CD14-positive monocyte (primary cell): Measurements from ENCODE around the gene TBC1D12. TPM values are rescaled to one million over a fixed set of nuclear protein-coding genes. Genes with fewer than 3 reads are reported as not detected.
A peak's percentile ranks its signal among the peaks of the same experiment; 100 is the strongest.
"Not testable (repeated sequence)": the region's sequence is repeated elsewhere in the genome, so short reads cannot be mapped to it uniquely, and the experiment has no call there.

Experiments
- DNase-seq, 3 donors: peaks; one replicate each; pipeline ENCODE4 v3.0.0-alpha.2; 2011 to 2022
- H2AFZ ChIP-seq: 2 replicates; pipeline ENCODE4 v1.6.0; 2012; ENCODE audit warnings: mild to moderate bottlenecking, low read depth, low read length, inconsistent platforms; ENCODE audit not compliant: insufficient read depth, poor library complexity, severe bottlenecking
- H3K27ac ChIP-seq, 2 donors: 1 replicate in 1 of 2; 2 replicates in 1 of 2; pipeline ENCODE4 v1.5.1; 2012 to 2013; ENCODE audit warnings: low read length in 2 of 2, control low read depth in 1 of 2, inconsistent platforms in 1 of 2, low read depth in 1 of 2, mild to moderate bottlenecking in 1 of 2
- H3K27me3 ChIP-seq, 2 donors: one replicate each; pipeline versions ENCODE4 v1.6.0 to v1.6.1; 2011 to 2013; ENCODE audit warnings: low read length in 2 of 2; ENCODE audit not compliant: control insufficient read depth in 2 of 2, insufficient read depth in 2 of 2
- H3K36me3 ChIP-seq, 2 donors: replicated peaks in 1 of 2; 1 replicate in 1 of 2; 2 replicates in 1 of 2; pipeline versions ENCODE4 v1.5.1 to v1.6.1; 2012 to 2013; ENCODE audit warnings: low read length in 2 of 2, control low read depth in 1 of 2, inconsistent platforms in 1 of 2, mild to moderate bottlenecking in 1 of 2; ENCODE audit not compliant: insufficient read depth in 2 of 2, control insufficient read depth in 1 of 2
- H3K4me1 ChIP-seq, 2 donors: 1 replicate in 1 of 2; 2 replicates in 1 of 2; pipeline versions ENCODE4 v1.5.1 to v1.6.1; 2012 to 2013; ENCODE audit warnings: low read length in 2 of 2, control low read depth in 1 of 2, inconsistent platforms in 1 of 2, mild to moderate bottlenecking in 1 of 2, moderate library complexity in 1 of 2; ENCODE audit not compliant: insufficient read depth in 2 of 2, control insufficient read depth in 1 of 2
- H3K4me2 ChIP-seq: replicated peaks from 2 replicates; pipeline ENCODE3; 2012; ENCODE audit warnings: low read length, moderate library complexity, mild to moderate bottlenecking; ENCODE audit not compliant: poor library complexity, severe bottlenecking; ENCODE audit errors: extremely low read depth
- H3K4me3 ChIP-seq, 3 experiments: fragments of 200-600 bp in 1 of 3; sonication (generic) in 1 of 3; replicated peaks in 1 of 3; 1 replicate in 2 of 3; 2 replicates in 1 of 3; pipeline ENCODE4 v1.5.1; 2011 to 2013; ENCODE audit warnings: low read length in 3 of 3, mild to moderate bottlenecking in 3 of 3, control low read depth in 2 of 3, low read depth in 2 of 3, inconsistent platforms in 1 of 3, moderate library complexity in 1 of 3
- H3K79me2 ChIP-seq: 2 replicates; pipeline ENCODE4 v1.6.0; 2012; ENCODE audit warnings: mild to moderate bottlenecking, control low read depth, inconsistent platforms, low read length, moderate library complexity; ENCODE audit not compliant: insufficient read depth
- H3K9ac ChIP-seq: 2 replicates; pipeline ENCODE4 v1.6.0; 2017; ENCODE audit warnings: low read length, mild to moderate bottlenecking; ENCODE audit not compliant: insufficient read depth, poor library complexity, severe bottlenecking
- H3K9me3 ChIP-seq, 2 donors: replicated peaks in 1 of 2; 1 replicate in 1 of 2; 2 replicates in 1 of 2; pipeline versions ENCODE4 v1.5.1 to v1.6.1; 2012 to 2013; ENCODE audit warnings: low read length in 2 of 2, control low read depth in 1 of 2; ENCODE audit not compliant: control insufficient read depth in 1 of 2, insufficient read depth in 1 of 2
- H4K20me1 ChIP-seq: 2 replicates; pipeline ENCODE4 v1.6.0; 2012; ENCODE audit warnings: mild to moderate bottlenecking, low read length, control low read depth, moderate library complexity; ENCODE audit not compliant: insufficient read depth
- H3K27ac Mint-ChIP-seq, 7 donors: one replicate each; pipeline ENCODE4 v1.8.0; 2020; ENCODE audit warnings: mild to moderate bottlenecking in 7 of 7, mixed read lengths in 7 of 7, moderate library complexity in 6 of 7, inconsistent platforms in 2 of 7
- H3K27me3 Mint-ChIP-seq, 3 donors: one replicate each; pipeline ENCODE4 v1.8.0; 2021 to 2022; ENCODE audit warnings: low read depth in 3 of 3, mild to moderate bottlenecking in 3 of 3, mixed read lengths in 3 of 3, moderate library complexity in 3 of 3, inconsistent platforms in 1 of 3
- H3K36me3 Mint-ChIP-seq, 2 donors: one replicate each; pipeline ENCODE4 v1.8.0; 2020; ENCODE audit warnings: mixed read lengths in 2 of 2, inconsistent platforms in 1 of 2, mild to moderate bottlenecking in 1 of 2
- H3K4me1 Mint-ChIP-seq: one replicate; pipeline ENCODE4 v1.8.0; 2020; ENCODE audit warnings: mild to moderate bottlenecking, mixed read lengths
- H3K4me3 Mint-ChIP-seq, 2 donors: one replicate each; pipeline ENCODE4 v1.8.0; 2020; ENCODE audit warnings: mild to moderate bottlenecking in 2 of 2, mixed read lengths in 2 of 2, moderate library complexity in 1 of 2
- H3K9me3 Mint-ChIP-seq, 7 donors: one replicate each; pipeline ENCODE4 v1.8.0; 2020 to 2022; ENCODE audit warnings: mixed read lengths in 7 of 7, mild to moderate bottlenecking in 6 of 7, moderate library complexity in 6 of 7, inconsistent platforms in 2 of 7
- CTCF ChIP-seq: fragments of 200-600 bp; IDR thresholded peaks from one replicate; pipeline ENCODE4 v1.8.0; 2022; ENCODE audit warnings: antibody characterized with exemption, mild to moderate bottlenecking
- WGBS: methylation state at CpG from one replicate; pipeline ENCODE4 v1.1.5; 2013; ENCODE audit warnings: missing lambda C conversion rate; ENCODE audit not compliant: insufficient coverage; 5-methylcytosine and 5-hydroxymethylcytosine counted together
- intact Hi-C, 2 donors: fragments of 100-400 bp; cut with micrococcal nuclease; formaldehyde crosslinking; loops; one replicate each; pipeline versions ENCODE4 v1.15.0 to v1.15.1; 2023
- polyA plus RNA-seq, 3 donors: library from polyadenylated mRNA; depleted of rRNA in 1 of 3; unstranded in 2 of 3; stranded (reverse) in 1 of 3; fragments of 300-500 nt in 2 of 3; fragments of >200 nt in 1 of 3; fragmentation: Illumina TruSeq in 2 of 3; gene quantifications; 1 replicate in 2 of 3; 2 replicates in 1 of 3; pipeline ENCODE4 v1.2.3, GENCODE V29; 2012 to 2021

Gene TBC1D12
- polyA plus RNA-seq, 3 donors = 3.1 to 10.5 (median 3.4) TPM

DNA sequence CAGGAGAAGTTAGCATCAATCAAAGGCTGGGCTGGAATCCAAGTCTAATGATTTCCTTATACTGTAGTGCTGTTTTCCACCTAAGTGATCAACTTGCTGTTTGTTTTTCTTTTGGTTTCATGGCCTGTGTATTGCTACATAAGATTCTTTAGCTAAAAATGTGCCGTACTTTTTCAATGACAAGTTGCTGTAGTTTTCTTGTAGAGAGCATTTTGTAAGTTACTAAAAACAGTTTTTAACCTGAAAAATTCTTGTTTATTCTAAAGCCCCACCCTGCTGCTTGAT lies 144.5 kb downstream of the TBC1D12 start:
- H3K27ac Mint-ChIP-seq = no peak overlapping the region
- peaks cover 25% of the 10 kb centered on the region for H3K4me1 Mint-ChIP-seq
- peaks cover 24 to 25% of the 10 kb centered on the region in 2 donors for H3K4me1 ChIP-seq
- H3K4me2 ChIP-seq = peak overlapping the region; percentile 85
- no peak for TF ChIP-seq CTCF
- peak overlapping the region; percentile 66 for H3K9ac ChIP-seq
- peaks cover 3 to 4% of the 10 kb centered on the region in 2 donors for H3K36me3 Mint-ChIP-seq
- intact Hi-C loops = no loop called here
- no CpG with 5 or more reads among the region's 1 CpG for WGBS
- H2AFZ ChIP-seq = peak overlapping the region; percentile 98
- H3K27me3 Mint-ChIP-seq = no peaks in the 10 kb centered on the region
- H3K9me3 Mint-ChIP-seq = no peaks in the 10 kb centered on the region
- no peak for DNase-seq
- no peak overlapping the region for H3K4me3 Mint-ChIP-seq
- H3K27ac ChIP-seq = no peak overlapping the region
- no peaks in the 10 kb centered on the region for H3K27me3 ChIP-seq
- H3K4me3 ChIP-seq = peak overlapping the region in 1 of 3 experiments; percentile 97
- H3K79me2 ChIP-seq = peaks cover 38% of the 10 kb centered on the region
- no peaks in the 10 kb centered on the region for H4K20me1 ChIP-seq
- no peaks in the 10 kb centered on the region for H3K9me3 ChIP-seq
- no peaks in the 10 kb centered on the region for H3K36me3 ChIP-seq

GRCh38 chr10:94549221-94549620 lies 146.9 kb downstream of the TBC1D12 start:
- no peaks in the 10 kb centered on the region for H3K9me3 Mint-ChIP-seq
- peaks cover 48% of the 10 kb centered on the region for H3K79me2 ChIP-seq
- H3K4me2 ChIP-seq = no peak overlapping the region
- no peak overlapping the region for H3K9ac ChIP-seq
- no peaks in the 10 kb centered on the region for H3K27me3 Mint-ChIP-seq
- no peak overlapping the region for H3K4me3 Mint-ChIP-seq
- H3K27me3 ChIP-seq = no peaks in the 10 kb centered on the region
- no peak overlapping the region for H3K4me3 ChIP-seq
- peaks cover 21 to 22% of the 10 kb centered on the region in 2 donors for H3K4me1 ChIP-seq
- no peak for DNase-seq
- H3K27ac ChIP-seq = no peak overlapping the region
- TF ChIP-seq CTCF = no peak
- H3K4me1 Mint-ChIP-seq = peaks cover 23% of the 10 kb centered on the region
- no peaks in the 10 kb centered on the region for H3K9me3 ChIP-seq
- no peak overlapping the region for H2AFZ ChIP-seq
- intact Hi-C loops = no loop called here
- no peak overlapping the region for H3K27ac Mint-ChIP-seq
- no peaks in the 10 kb centered on the region for H4K20me1 ChIP-seq
- peaks cover 4 to 12% of the 10 kb centered on the region in 2 donors for H3K36me3 Mint-ChIP-seq
- H3K36me3 ChIP-seq = no peaks in the 10 kb centered on the region

DNA sequence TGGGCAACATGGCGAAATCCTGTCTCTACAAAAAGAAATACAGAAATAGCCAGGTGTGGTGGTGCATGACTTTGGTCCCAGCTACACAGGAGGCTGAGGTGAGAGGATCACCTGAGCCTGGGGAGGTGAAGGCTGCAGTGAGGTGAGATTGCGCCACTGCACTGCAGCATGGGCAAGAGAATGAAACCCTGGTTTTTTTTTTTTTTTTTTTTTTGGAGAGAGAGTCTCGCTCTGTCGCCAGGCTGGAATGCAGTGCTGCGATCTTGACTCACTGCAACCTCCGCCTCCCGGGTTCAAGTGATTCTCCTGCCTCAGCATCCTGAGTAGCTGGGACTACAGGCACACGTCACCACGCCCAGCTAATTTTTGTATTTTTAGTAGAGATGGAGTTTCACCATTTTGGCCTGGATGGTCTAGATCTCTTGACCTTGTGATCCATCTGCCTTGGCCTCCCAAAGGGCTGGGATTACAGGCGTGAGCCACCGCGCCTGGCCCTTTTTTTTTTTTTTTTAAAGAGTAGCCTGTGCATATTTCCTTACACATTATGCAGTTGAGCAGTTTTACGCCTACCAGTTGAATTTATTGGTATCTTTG lies 165.5 kb downstream of the TBC1D12 start:
- H3K4me3 Mint-ChIP-seq, H3K4me3 ChIP-seq, intact Hi-C loops, H3K9me3 ChIP-seq, H4K20me1 ChIP-seq, H3K9me3 Mint-ChIP-seq, H3K4me1 Mint-ChIP-seq, H3K27me3 ChIP-seq, H3K9ac ChIP-seq, H2AFZ ChIP-seq, H3K4me1 ChIP-seq, DNase-seq, H3K4me2 ChIP-seq, H3K27ac Mint-ChIP-seq, H3K27ac ChIP-seq, H3K79me2 ChIP-seq, H3K27me3 Mint-ChIP-seq: not testable (repeated sequence)
- H3K36me3 Mint-ChIP-seq = peaks cover 24 to 68% of the 10 kb centered on the region in 2 donors
- peaks cover 3 to 25% of the 10 kb centered on the region in 2 donors for H3K36me3 ChIP-seq
- 85% methylated on average over 4 of the region's 13 CpGs for WGBS
